Measurements from ENCODE around the gene ATP6V0D1. TPM values are rescaled to one million over a fixed set of nuclear protein-coding genes. Genes with fewer than 3 reads are reported as not detected.
A peak's percentile ranks its signal among the peaks of the same experiment; 100 is the strongest.

The ATP6V0D1 gene
- total RNA-seq, 1 donor from 2014 or later, result 143 TPM

GRCh38 chr16:67482233-67482924 lies 1.4 kb upstream of the ATP6V0D1 start:
- H3K27ac ChIP-seq, result peak overlapping the region; percentile 85
- H3K27me3 ChIP-seq, result no peaks in the 10 kb centered on the region
- H3K4me3 ChIP-seq, result peak overlapping the region; percentile 99
- TF ChIP-seq, protein P1, sequence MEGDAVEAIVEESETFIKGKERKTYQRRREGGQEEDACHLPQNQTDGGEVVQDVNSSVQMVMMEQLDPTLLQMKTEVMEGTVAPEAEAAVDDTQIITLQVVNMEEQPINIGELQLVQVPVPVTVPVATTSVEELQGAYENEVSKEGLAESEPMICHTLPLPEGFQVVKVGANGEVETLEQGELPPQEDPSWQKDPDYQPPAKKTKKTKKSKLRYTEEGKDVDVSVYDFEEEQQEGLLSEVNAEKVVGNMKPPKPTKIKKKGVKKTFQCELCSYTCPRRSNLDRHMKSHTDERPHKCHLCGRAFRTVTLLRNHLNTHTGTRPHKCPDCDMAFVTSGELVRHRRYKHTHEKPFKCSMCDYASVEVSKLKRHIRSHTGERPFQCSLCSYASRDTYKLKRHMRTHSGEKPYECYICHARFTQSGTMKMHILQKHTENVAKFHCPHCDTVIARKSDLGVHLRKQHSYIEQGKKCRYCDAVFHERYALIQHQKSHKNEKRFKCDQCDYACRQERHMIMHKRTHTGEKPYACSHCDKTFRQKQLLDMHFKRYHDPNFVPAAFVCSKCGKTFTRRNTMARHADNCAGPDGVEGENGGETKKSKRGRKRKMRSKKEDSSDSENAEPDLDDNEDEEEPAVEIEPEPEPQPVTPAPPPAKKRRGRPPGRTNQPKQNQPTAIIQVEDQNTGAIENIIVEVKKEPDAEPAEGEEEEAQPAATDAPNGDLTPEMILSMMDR (IDR thresholded peaks at IDR 0.05), result no peak
- intact Hi-C loops (cut with DNase I), result no loop called here
- H3K9me3 ChIP-seq, result no peaks in the 10 kb centered on the region
- no peak for ATAC-seq
- no peak for DNase-seq
- no peaks in the 10 kb centered on the region for H3K36me3 ChIP-seq
- H3K4me1 ChIP-seq, result peaks cover 43% of the 10 kb centered on the region

DNA sequence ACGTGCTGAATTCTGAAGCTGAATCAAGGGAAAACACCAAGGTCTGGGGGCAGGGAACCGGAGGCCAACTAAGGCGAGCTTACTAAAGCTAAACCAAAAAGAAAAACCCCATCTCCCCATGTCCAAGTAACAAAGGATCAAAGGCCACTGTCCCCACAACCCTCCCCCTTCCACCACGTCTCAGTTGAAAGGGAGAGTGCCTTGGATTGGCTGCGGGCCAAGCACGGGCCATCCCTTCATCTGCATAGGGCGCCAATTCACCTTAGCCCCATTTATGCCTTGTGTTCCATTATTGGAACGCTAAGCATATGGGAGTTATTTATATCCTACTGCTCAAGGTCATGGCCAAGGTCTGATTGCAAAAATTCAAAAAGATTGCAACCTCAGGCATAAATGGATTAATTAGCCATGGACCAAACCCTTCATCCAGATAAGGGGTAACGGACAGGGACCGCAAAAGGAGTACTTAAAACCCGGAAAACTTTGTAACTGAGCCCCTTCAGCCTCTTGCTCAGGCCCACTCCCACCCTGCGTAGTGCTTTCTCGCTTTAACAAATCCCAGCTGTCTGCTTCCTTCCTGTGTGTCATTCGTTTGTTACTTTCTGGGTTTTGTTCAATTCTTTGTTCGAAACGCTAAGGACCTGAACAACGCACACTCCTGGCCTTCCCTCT lies 740 bp upstream of the ATP6V0D1 start:
- Histone ChIP-seq H3K27me3 (no peaks in the 10 kb centered on the region), H3K9me3 (no peaks in the 10 kb centered on the region), H3K36me3 (no peaks in the 10 kb centered on the region), H3K27ac (peak overlapping the region; percentile 85), H3K4me1 (peaks cover 48% of the 10 kb centered on the region), H3K4me3 (peak overlapping the region; percentile 99)
- intact Hi-C loops (cut with DNase I), result no loop called here
- DNase-seq, result peak; percentile 76
- no peak for ATAC-seq
- TF ChIP-seq, protein P1 (IDR thresholded peaks at IDR 0.05), result no peak

- ATAC-seq (peak; percentile 22), DNase-seq (no peak)
- intact Hi-C loops (cut with DNase I), result no loop called here
- Histone ChIP-seq H3K4me3 (no peak overlapping the region), H3K27ac (no peak overlapping the region), H3K36me3 (no peaks in the 10 kb centered on the region), H3K4me1 (peaks cover 67% of the 10 kb centered on the region), H3K9me3 (no peaks in the 10 kb centered on the region), H3K27me3 (no peaks in the 10 kb centered on the region)
- TF ChIP-seq, protein P1 (IDR thresholded peaks at IDR 0.05), result no peak
These were observed 2.9 kb downstream of the ATP6V0D1 start for GRCh38 chr16:67477960-67478554.

DNA sequence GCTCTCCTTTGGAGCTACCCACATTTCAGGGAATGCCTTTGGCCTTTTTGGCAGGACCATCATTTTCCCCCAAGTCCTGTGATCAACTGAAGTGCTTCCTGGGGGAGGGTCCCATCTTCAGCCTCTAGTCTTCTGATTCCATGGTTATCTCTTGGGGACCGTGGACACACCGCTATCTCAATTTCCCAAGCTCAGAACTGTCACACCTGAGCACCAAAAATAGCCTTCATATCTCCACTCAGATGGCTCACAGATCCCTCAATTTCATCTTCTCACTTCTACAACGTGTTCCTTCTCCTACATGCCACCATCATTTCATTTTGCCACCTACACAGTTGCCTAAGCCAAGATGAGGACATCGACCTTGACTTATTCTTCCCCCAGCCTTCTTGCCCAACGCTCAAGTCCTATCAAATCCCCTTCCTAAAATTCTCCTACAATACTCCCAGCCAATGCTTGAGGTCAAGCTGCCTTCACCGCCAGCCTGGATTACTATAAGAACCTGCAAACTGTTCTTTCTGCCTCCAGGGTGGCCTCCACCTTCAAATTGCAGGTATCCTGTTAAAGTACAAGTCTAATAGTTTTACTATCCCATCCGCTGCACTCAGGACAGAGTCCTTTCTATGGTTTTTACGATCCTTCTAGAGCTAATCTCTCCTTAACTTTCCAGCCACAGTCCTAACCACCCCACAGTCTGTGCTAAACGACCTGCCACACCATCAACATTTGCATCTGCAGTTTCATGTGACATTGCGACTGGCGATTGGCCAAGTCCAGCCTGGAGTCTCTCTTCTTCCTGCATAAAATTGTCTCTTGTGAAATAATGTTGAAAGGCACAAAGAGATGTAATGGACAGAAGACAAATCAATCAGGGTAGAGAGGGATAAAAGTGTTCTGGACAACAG lies 6.2 kb downstream of the ATP6V0D1 start:
- Histone ChIP-seq H3K27me3 (no peaks in the 10 kb centered on the region), H3K27ac (no peak overlapping the region), H3K4me1 (peaks cover 77% of the 10 kb centered on the region), H3K4me3 (no peak overlapping the region), H3K9me3 (no peaks in the 10 kb centered on the region), H3K36me3 (no peaks in the 10 kb centered on the region)
- TF ChIP-seq, protein P1 (IDR thresholded peaks at IDR 0.05), result no peak
- DNase-seq (no peak), ATAC-seq (no peak)
- intact Hi-C loops (cut with DNase I), result no loop called here

DNA sequence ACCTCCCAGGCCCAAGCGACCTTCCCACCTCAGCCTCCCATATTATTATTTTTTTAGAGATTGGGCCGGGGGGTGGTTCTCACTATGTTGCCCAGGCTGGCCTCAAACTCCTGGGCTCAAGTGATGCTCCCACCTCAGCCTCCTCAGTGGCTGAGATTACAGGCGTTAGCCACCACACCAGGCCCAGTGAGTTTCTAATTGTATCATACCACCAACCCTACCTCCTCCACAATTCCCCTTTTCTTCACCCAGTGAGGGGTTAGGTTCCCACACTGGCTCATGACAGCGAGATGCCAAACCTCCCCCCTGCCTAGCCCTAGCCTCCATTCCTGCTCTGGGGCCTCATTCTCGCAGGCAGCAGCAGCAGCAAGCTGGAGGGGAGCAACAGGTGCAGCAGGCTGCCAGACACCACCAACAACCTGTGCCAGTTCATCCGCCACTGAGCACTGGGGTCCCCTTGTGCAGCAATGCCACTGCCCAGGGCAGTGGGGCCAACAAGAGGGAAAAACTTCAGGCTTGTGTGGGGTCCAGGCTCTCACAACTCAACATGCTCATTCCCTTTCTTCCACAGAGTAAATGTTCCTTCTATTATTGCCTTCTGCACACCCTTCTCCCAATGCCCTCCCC lies 9.1 kb downstream of the ATP6V0D1 start:
- peaks cover 72% of the 10 kb centered on the region for H3K4me1 ChIP-seq
- DNase-seq, result no peak
- no peak overlapping the region for H3K27ac ChIP-seq
- no peaks in the 10 kb centered on the region for H3K9me3 ChIP-seq
- ATAC-seq, result no peak
- H3K36me3 ChIP-seq, result no peaks in the 10 kb centered on the region
- no peaks in the 10 kb centered on the region for H3K27me3 ChIP-seq
- H3K4me3 ChIP-seq, result no peak overlapping the region
- intact Hi-C loops (cut with DNase I), result no loop called here
- TF ChIP-seq, protein P1 (IDR thresholded peaks at IDR 0.05), result no peak

Data from upper lobe of right lung (tissue), 1 donor.